Activated CD8-positive, alpha-beta memory T cell treated with anti-CD3 and anti-CD28 coated beads, Interleukin-2, amount 50 U/mL, for 24 hours (primary cell): ENCODE results near the gene GALNT9.
"Not testable (repeated sequence)": the region's sequence is repeated elsewhere in the genome, so short reads cannot be mapped to it uniquely, and the experiment has no call there.

Source experiments
- DNase-seq: peaks from one replicate; pipeline ENCODE4 v3.0.0-alpha.2; 2020; ENCODE audit errors: extremely low read depth

GALNT9 gene

GRCh38 chr12:132358241-132359225 is 29.1 kb upstream of the GALNT9 start:
- DNase-seq: not testable (repeated sequence)

GRCh38 chr12:132357623-132358186 is 28.3 kb upstream of the GALNT9 start:
- no peak for DNase-seq

GRCh38 chr12:132356691-132357622 is 27.6 kb upstream of the GALNT9 start:
- no peak for DNase-seq

- no peak for DNase-seq
Observed at GRCh38 chr12:132355742-132356681, 26.6 kb upstream of the GALNT9 start.

GRCh38 chr12:132354982-132355680 is 25.7 kb upstream of the GALNT9 start:
- no peak for DNase-seq

GRCh38 chr12:132354211-132354981 is 25.0 kb upstream of the GALNT9 start:
- no peak for DNase-seq

GRCh38 chr12:132353811-132354210 is 24.4 kb upstream of the GALNT9 start:
- no peak for DNase-seq

- DNase-seq: no peak
Observed at GRCh38 chr12:132352896-132353800, 23.8 kb upstream of the GALNT9 start.

- no peak for DNase-seq
Observed at GRCh38 chr12:132351751-132352495, 22.5 kb upstream of the GALNT9 start.

GRCh38 chr12:132349501-132350131 is 20.2 kb upstream of the GALNT9 start:
- no peak for DNase-seq

- no peak for DNase-seq
Observed at GRCh38 chr12:132348176-132348575, 18.8 kb upstream of the GALNT9 start.

GRCh38 chr12:132347176-132347855 is 17.9 kb upstream of the GALNT9 start:
- no peak for DNase-seq

- no peak for DNase-seq
Observed at GRCh38 chr12:132346471-132347175, 17.2 kb upstream of the GALNT9 start.

- no peak for DNase-seq
Observed at GRCh38 chr12:132345561-132346200, 16.3 kb upstream of the GALNT9 start.

GRCh38 chr12:132345126-132345525 is 15.7 kb upstream of the GALNT9 start:
- no peak for DNase-seq
